IMR-90 (cell line): Measurements from ENCODE around the gene IGDCC3. TPM values are rescaled to one million over a fixed set of nuclear protein-coding genes. Genes with fewer than 3 reads are reported as not detected.

Source experiments
- ATAC-seq: fragments of 200-7000 bp; cut with Tn5 transposase; 2 replicates; pipeline ENCODE4 v1.9.1; 2020; ENCODE audit warnings: low read depth, mild to moderate bottlenecking, moderate library complexity
- BruUV-seq: library from RNA; stranded (reverse); fragments of 400-500 nt; replicated peaks from 2 replicates; lab custom pipeline; 2021; lab: Mats Ljungman, UMichigan
- CTCF ChIA-PET: fragments of 300-600 bp; formaldehyde crosslinking; extraction: SDS; loops from one replicate; lab custom pipeline; 2021; ENCODE audit warnings: antibody characterized with exemption; lab: Yijun Ruan, JAX
- POLR2A ChIA-PET: fragments of 300-600 bp; sonication (Branson Sonifier 250); formaldehyde crosslinking; loops from one replicate; lab custom pipeline; 2022; ENCODE audit warnings: antibody characterized with exemption; ENCODE audit not compliant: unreplicated experiment; lab: Charles Lee
- DNase-seq: peaks from one replicate; pipeline ENCODE4 v3.0.0; 2013
- H2AFZ ChIP-seq: replicated peaks from 2 replicates; pipeline ENCODE3; 2013; ENCODE audit warnings: low read length, mild to moderate bottlenecking; ENCODE audit not compliant: poor library complexity
- H2AK5ac ChIP-seq: 2 replicates; pipeline ENCODE4 v1.6.1; 2013; ENCODE audit warnings: low read depth, low read length, inconsistent platforms
- H2AK9ac ChIP-seq: replicated peaks from 2 replicates; pipeline ENCODE3; 2013; ENCODE audit warnings: mild to moderate bottlenecking, low read depth, low read length, moderate library complexity; ENCODE audit not compliant: poor library complexity
- H2BK120ac ChIP-seq: 2 replicates; pipeline ENCODE4 v1.6.1; 2013; ENCODE audit warnings: low read depth, low read length, inconsistent platforms
- H2BK15ac ChIP-seq: 3 replicates; pipeline ENCODE4 v1.6.1; 2013; ENCODE audit warnings: low read depth, low read length, inconsistent platforms
- H2BK20ac ChIP-seq: 2 replicates; pipeline ENCODE4 v1.6.1; 2013; ENCODE audit warnings: low read depth, mild to moderate bottlenecking, inconsistent platforms, low read length, moderate library complexity
- H2BK5ac ChIP-seq: 2 replicates; pipeline ENCODE4 v1.6.1; 2013; ENCODE audit warnings: mild to moderate bottlenecking, low read depth, low read length, inconsistent platforms; ENCODE audit not compliant: poor library complexity, severe bottlenecking
- H3K14ac ChIP-seq: replicated peaks from 2 replicates; pipeline ENCODE4 v1.6.1; 2013; ENCODE audit warnings: low read depth, low read length, inconsistent platforms
- H3K18ac ChIP-seq: 2 replicates; pipeline ENCODE4 v1.6.1; 2013; ENCODE audit warnings: low read depth, low read length, control low read depth
- H3K23ac ChIP-seq: 2 replicates; pipeline ENCODE4 v1.6.1; 2013; ENCODE audit warnings: low read depth, low read length, inconsistent platforms
- H3K27ac ChIP-seq: 2 replicates; pipeline ENCODE4 v1.5.1; 2013; ENCODE audit warnings: mild to moderate bottlenecking, control low read depth, low read length; ENCODE audit not compliant: insufficient read depth
- H3K27me3 ChIP-seq: 2 replicates; pipeline ENCODE4 v1.6.1; 2013; ENCODE audit warnings: low read length; ENCODE audit not compliant: control insufficient read depth, insufficient read depth
- H3K36me3 ChIP-seq: 2 replicates; pipeline ENCODE4 v1.6.1; 2013; ENCODE audit warnings: low read length, mixed read lengths; ENCODE audit not compliant: control insufficient read depth, insufficient read depth
- H3K4ac ChIP-seq: 2 replicates; pipeline ENCODE4 v1.6.1; 2013; ENCODE audit warnings: low read depth, low read length, inconsistent platforms
- H3K4me1 ChIP-seq: 2 replicates; pipeline ENCODE4 v1.6.1; 2013; ENCODE audit warnings: low read length, mixed read lengths; ENCODE audit not compliant: control insufficient read depth, insufficient read depth
- H3K4me2 ChIP-seq: 2 replicates; pipeline ENCODE4 v1.6.1; 2013; ENCODE audit warnings: low read depth, mild to moderate bottlenecking, control low read depth, low read length, moderate library complexity
- H3K4me3 ChIP-seq: 2 replicates; pipeline ENCODE4 v1.5.1; 2013; ENCODE audit warnings: low read depth, mild to moderate bottlenecking, control low read depth, low read length, moderate library complexity; ENCODE audit not compliant: insufficient read depth
- H3K56ac ChIP-seq: 2 replicates; pipeline ENCODE4 v1.6.1; 2013; ENCODE audit warnings: low read length, inconsistent platforms; ENCODE audit not compliant: insufficient read depth; ENCODE audit errors: extremely low read depth
- H3K79me1 ChIP-seq, 2 experiments: 2 replicates each; pipeline ENCODE4 v1.6.1; 2013; ENCODE audit warnings: low read length in 2 of 2, inconsistent platforms in 1 of 2, low read depth in 1 of 2
- H3K9ac ChIP-seq: 2 replicates; pipeline ENCODE4 v1.6.1; 2013; ENCODE audit warnings: low read depth, low read length, control low read depth
- H3K9me1 ChIP-seq: 2 replicates; pipeline ENCODE4 v1.6.1; 2013; ENCODE audit warnings: low read length, inconsistent platforms; ENCODE audit not compliant: insufficient read depth
- H3K9me3 ChIP-seq: 2 replicates; pipeline ENCODE4 v1.6.1; 2013; ENCODE audit warnings: low read length; ENCODE audit not compliant: control insufficient read depth, insufficient read depth
- H4K20me1 ChIP-seq: 2 replicates; pipeline ENCODE4 v1.6.1; 2013; ENCODE audit warnings: low read length, inconsistent platforms; ENCODE audit not compliant: insufficient read depth
- H4K5ac ChIP-seq: 2 replicates; pipeline ENCODE4 v1.6.1; 2013; ENCODE audit warnings: mild to moderate bottlenecking, low read depth, low read length, control low read depth
- H4K8ac ChIP-seq, 2 experiments: 2 replicates each; pipeline ENCODE4 v1.6.1; 2013; ENCODE audit warnings: low read depth in 2 of 2, low read length in 2 of 2, control low read depth in 1 of 2, inconsistent platforms in 1 of 2
- H4K91ac ChIP-seq: 2 replicates; pipeline ENCODE4 v1.6.1; 2013; ENCODE audit warnings: low read depth, low read length, inconsistent platforms; ENCODE audit not compliant: insufficient read depth
- CEBPB ChIP-seq: IDR thresholded peaks from 2 replicates; pipeline ENCODE4 v1.6.1; 2012; ENCODE audit warnings: low read depth, low read length, improper control_type of control experiment
- CHD1 ChIP-seq: IDR thresholded peaks from 2 replicates; pipeline ENCODE4 v1.6.1; 2012; ENCODE audit warnings: low read depth, low read length, improper control_type of control experiment
- FOS ChIP-seq: fragments of 150-350 bp; IDR thresholded peaks from 2 replicates; pipeline ENCODE4 v1.6.1; 2016; ENCODE audit warnings: low read depth, low read length
- MAFK ChIP-seq: IDR thresholded peaks from 2 replicates; pipeline ENCODE4 v1.6.1; 2012; ENCODE audit warnings: low read depth, low read length, improper control_type of control experiment
- MAZ ChIP-seq: IDR thresholded peaks from 2 replicates; pipeline ENCODE4 v1.6.1; 2012; ENCODE audit warnings: low read depth, mild to moderate bottlenecking, low read length, improper control_type of control experiment, moderate library complexity, borderline replicate concordance
- NFE2L2 ChIP-seq: fragments of 150-350 bp; IDR thresholded peaks from 2 replicates; pipeline ENCODE4 v1.6.1; 2016; ENCODE audit warnings: low read depth, mild to moderate bottlenecking, low read length
- POLR2A ChIP-seq: IDR thresholded peaks from 2 replicates; pipeline ENCODE4 v1.6.1; 2012; ENCODE audit warnings: mild to moderate bottlenecking, low read depth, low read length
- RAD21 ChIP-seq: IDR thresholded peaks from 2 replicates; pipeline ENCODE4 v1.6.1; 2012; ENCODE audit warnings: low read length, improper control_type of control experiment
- RCOR1 ChIP-seq: IDR thresholded peaks from 2 replicates; pipeline ENCODE4 v1.6.1; 2012; ENCODE audit warnings: mild to moderate bottlenecking, low read length, improper control_type of control experiment; ENCODE audit not compliant: insufficient replicate concordance
- RFX5 ChIP-seq: IDR thresholded peaks from 2 replicates; pipeline ENCODE4 v1.8.0; 2012; ENCODE audit warnings: low read depth, mild to moderate bottlenecking, low read length, moderate library complexity
- SMC3 ChIP-seq: fragments of 150-350 bp; IDR thresholded peaks from 2 replicates; pipeline ENCODE4 v1.6.1; 2016; ENCODE audit warnings: low read depth, mild to moderate bottlenecking, antibody characterized with exemption, low read length, moderate library complexity
- WGBS, 2 experiments: methylation state at CpG; one replicate each; pipeline versions ENCODE4 v1.1.5 to v1.1.7; 2013; ENCODE audit warnings: missing lambda C conversion rate in 2 of 2; ENCODE audit not compliant: insufficient read length in 1 of 2; ENCODE audit errors: extremely low coverage in 2 of 2; 5-methylcytosine and 5-hydroxymethylcytosine counted together
- dilution Hi-C: fragments of 300-500 bp; cut with HindIII; formaldehyde crosslinking; loops from one replicate; pipeline ENCODE4 v1.14.3; 2018; ENCODE audit warnings: low sequenced_read_pairs; ENCODE audit not compliant: unreplicated experiment
- in situ Hi-C: fragments of 300-500 bp; cut with MboI; formaldehyde crosslinking; loops from 3 replicates; pipeline ENCODE4 v1.14.3; 2019; ENCODE audit warnings: low sequenced_read_pairs, inconsistent platforms, mixed read lengths
- intact Hi-C: fragments of 100-400 bp; cut with micrococcal nuclease; formaldehyde crosslinking; loops from 2 replicates; pipeline ENCODE4 v1.10.0; 2022
- polyA plus RNA-seq, 3 experiments: library from polyadenylated mRNA; depleted of rRNA; stranded (reverse); fragments of >200 nt; gene quantifications; 2 replicates each; pipeline ENCODE4 v1.2.3, GENCODE V29; 2012; ENCODE audit warnings: low replicate concordance in 1 of 3
- total RNA-seq: library from RNA; depleted of rRNA; stranded (reverse); fragments of >200 nt; gene quantifications from 2 replicates; pipeline ENCODE4 v1.2.3, GENCODE V29; 2012
- TF ChIP-seq, protein P1 (sequence below): fragments of 150-350 bp; IDR thresholded peaks from 2 replicates; pipeline ENCODE4 v1.6.1; 2017; ENCODE audit warnings: mild to moderate bottlenecking, antibody characterized with exemption, low read length, low read depth
- TF ChIP-seq, protein P2 (sequence below): conservative IDR thresholded peaks from 2 replicates; pipeline ENCODE4 v1.5.1; 2012; ENCODE audit warnings: mild to moderate bottlenecking, low read depth, low read length, improper control_type of control experiment
- TF ChIP-seq, protein P3 (sequence below): fragments of 150-350 bp; IDR thresholded peaks from 2 replicates; pipeline ENCODE4 v1.6.1; 2016; ENCODE audit warnings: low read depth, mild to moderate bottlenecking, low read length, moderate library complexity, borderline replicate concordance

IGDCC3 gene
- total and polyA plus RNA-seq, 2 of the 4 experiments (the other 2 are of a cell fraction): 0.18 to 0.19 TPM

DNA sequence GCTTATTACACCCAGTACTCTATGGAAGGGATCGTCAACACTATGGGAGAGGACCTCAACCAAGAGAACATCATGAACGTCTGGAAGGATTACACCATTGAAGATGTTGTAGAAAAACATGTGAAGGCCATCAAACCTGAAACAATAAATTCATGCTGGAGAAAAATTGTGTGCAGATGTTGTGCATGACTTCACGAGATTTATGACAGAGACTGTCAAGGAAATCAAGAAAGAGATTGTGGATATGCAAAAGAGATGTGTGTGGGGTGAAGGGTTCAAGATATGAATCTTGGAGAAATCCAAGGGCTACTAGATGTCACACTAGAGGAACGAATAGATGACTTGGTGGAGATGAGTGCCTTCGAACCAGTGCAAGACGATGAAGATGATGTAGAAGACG is 87.6 kb downstream of the IGDCC3 start:
- POLR2A ChIA-PET: no interaction called here
- Histone ChIP-seq H3K79me1 (peaks cover 0 to 4% of the 10 kb centered on the region in 2 experiments; a peak in 2 of 4 replicates), H2AK5ac (no peak overlapping the region), H3K27me3 (peaks cover 7% of the 10 kb centered on the region), H3K4ac (no peak overlapping the region), H3K14ac (no peak overlapping the region), H4K8ac (no peak overlapping the region), H4K91ac (no peak overlapping the region), H2AK9ac (no peak overlapping the region), H4K20me1 (no peaks in the 10 kb centered on the region), H2BK5ac (no peak overlapping the region), H3K9ac (no peak overlapping the region), H2AFZ (no peak overlapping the region), H3K9me3 (no peaks in the 10 kb centered on the region), H3K36me3 (no peaks in the 10 kb centered on the region), H3K9me1 (0 out of 2 replicates have a peak, but pooled peaks cover 3% of the 10 kb centered on the region), H3K18ac (no peak overlapping the region), H4K5ac (no peak overlapping the region), H2BK120ac (no peak overlapping the region), H2BK15ac (no peak overlapping the region), H3K27ac (no peak overlapping the region), H3K23ac (no peak overlapping the region), H3K56ac (no peak overlapping the region), H3K4me1 (peaks cover 10% of the 10 kb centered on the region), H3K4me3 (no peak overlapping the region), H2BK20ac (no peak overlapping the region), H3K4me2 (no peak overlapping the region)
- WGBS, 2 experiments: 85% methylated on average over 7 of the region's 7 CpGs; no CpG with 5 or more reads in 1 of the 2 experiments
- dilution Hi-C loops: no loop called here
- CTCF ChIA-PET: no interaction called here
- ATAC-seq (no peak), DNase-seq (no peak)
- in situ Hi-C loops: no loop called here
- TF ChIP-seq CEBPB (no peak), MAZ (no peak), CHD1 (no peak), POLR2A (no peak), MAFK (no peak), RAD21 (no peak), SMC3 (no peak), NFE2L2 (no peak), RFX5 (no peak), FOS (no peak), RCOR1 (no peak)
- TF ChIP-seq, protein P1, sequence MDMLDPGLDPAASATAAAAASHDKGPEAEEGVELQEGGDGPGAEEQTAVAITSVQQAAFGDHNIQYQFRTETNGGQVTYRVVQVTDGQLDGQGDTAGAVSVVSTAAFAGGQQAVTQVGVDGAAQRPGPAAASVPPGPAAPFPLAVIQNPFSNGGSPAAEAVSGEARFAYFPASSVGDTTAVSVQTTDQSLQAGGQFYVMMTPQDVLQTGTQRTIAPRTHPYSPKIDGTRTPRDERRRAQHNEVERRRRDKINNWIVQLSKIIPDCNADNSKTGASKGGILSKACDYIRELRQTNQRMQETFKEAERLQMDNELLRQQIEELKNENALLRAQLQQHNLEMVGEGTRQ: no peak
- TF ChIP-seq, protein P2, sequence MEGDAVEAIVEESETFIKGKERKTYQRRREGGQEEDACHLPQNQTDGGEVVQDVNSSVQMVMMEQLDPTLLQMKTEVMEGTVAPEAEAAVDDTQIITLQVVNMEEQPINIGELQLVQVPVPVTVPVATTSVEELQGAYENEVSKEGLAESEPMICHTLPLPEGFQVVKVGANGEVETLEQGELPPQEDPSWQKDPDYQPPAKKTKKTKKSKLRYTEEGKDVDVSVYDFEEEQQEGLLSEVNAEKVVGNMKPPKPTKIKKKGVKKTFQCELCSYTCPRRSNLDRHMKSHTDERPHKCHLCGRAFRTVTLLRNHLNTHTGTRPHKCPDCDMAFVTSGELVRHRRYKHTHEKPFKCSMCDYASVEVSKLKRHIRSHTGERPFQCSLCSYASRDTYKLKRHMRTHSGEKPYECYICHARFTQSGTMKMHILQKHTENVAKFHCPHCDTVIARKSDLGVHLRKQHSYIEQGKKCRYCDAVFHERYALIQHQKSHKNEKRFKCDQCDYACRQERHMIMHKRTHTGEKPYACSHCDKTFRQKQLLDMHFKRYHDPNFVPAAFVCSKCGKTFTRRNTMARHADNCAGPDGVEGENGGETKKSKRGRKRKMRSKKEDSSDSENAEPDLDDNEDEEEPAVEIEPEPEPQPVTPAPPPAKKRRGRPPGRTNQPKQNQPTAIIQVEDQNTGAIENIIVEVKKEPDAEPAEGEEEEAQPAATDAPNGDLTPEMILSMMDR: no peak
- TF ChIP-seq, protein P3, sequence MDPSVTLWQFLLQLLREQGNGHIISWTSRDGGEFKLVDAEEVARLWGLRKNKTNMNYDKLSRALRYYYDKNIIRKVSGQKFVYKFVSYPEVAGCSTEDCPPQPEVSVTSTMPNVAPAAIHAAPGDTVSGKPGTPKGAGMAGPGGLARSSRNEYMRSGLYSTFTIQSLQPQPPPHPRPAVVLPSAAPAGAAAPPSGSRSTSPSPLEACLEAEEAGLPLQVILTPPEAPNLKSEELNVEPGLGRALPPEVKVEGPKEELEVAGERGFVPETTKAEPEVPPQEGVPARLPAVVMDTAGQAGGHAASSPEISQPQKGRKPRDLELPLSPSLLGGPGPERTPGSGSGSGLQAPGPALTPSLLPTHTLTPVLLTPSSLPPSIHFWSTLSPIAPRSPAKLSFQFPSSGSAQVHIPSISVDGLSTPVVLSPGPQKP: no peak
- intact Hi-C loops: no loop called here
- BruUV-seq: no TSS peak
